Measurements from ENCODE around the gene LMAN2.

LMAN2 gene

GRCh38 chr5:177347699-177348098 lies 3.8 kb downstream of the LMAN2 start:
- Histone ChIP-seq H4K91ac (ENCODE audit: low read depth, low read length, poor library complexity) (no peak overlapping the region), H2BK12ac (ENCODE audit: low read length) (no peak overlapping the region), H3K18ac (ENCODE audit: low read length) (no peak overlapping the region), H2BK120ac (ENCODE audit: low read depth, low read length) (no peak overlapping the region), H3K4me3 (ENCODE audit: low read length in 2 of 2) (no peak overlapping the region), H3K9me3 (replicated peaks in 1 of 2; ENCODE audit: control insufficient read depth in 2 of 2, insufficient read depth in 1 of 2, low read depth in 1 of 2, low read length in 2 of 2) (no peaks in the 10 kb centered on the region), H3K36me3 (replicated peaks in 1 of 2; ENCODE audit: control insufficient read depth in 2 of 2, insufficient read depth in 2 of 2, low read length in 2 of 2) (peaks cover 4 to 47% of the 10 kb centered on the region in 2 donors), H3K4me2 (ENCODE audit: insufficient read depth, low read length, poor library complexity, severe bottlenecking) (no peak overlapping the region), H2BK5ac (ENCODE audit: low read length) (no peak overlapping the region), H3K27ac (replicated peaks; ENCODE audit: low read length) (no peak overlapping the region), H3K23ac (ENCODE audit: low read depth, low read length, poor library complexity) (no peak overlapping the region), H3K4me1 (ENCODE audit: control insufficient read depth in 2 of 2, insufficient read depth in 1 of 2, low read depth in 1 of 2, low read length in 2 of 2) (peaks cover 8 to 9% of the 10 kb centered on the region in 2 donors), H2BK15ac (ENCODE audit: low read length) (no peak overlapping the region), H3K79me1 (ENCODE audit: low read depth, low read length) (peaks cover 11% of the 10 kb centered on the region), H3K27me3 (ENCODE audit: control insufficient read depth in 3 of 3, insufficient read depth in 3 of 3, low read depth in 1 of 3, low read length in 3 of 3) (no peaks in the 10 kb centered on the region), H2AFZ (ENCODE audit: low read length) (no peak overlapping the region), H3K14ac (ENCODE audit: low read length) (no peak overlapping the region), H3K4ac (ENCODE audit: low read length) (no peak overlapping the region), H2AK5ac (ENCODE audit: low read depth, low read length) (no peak overlapping the region), H4K8ac (ENCODE audit: low read depth, low read length) (no peak overlapping the region), H3K9ac (ENCODE audit: low read depth, low read length, poor library complexity) (no peak overlapping the region)
- no CpG with 5 or more reads among the region's 4 CpGs for WGBS, 2 donors (ENCODE audit: extremely low coverage in 2 of 2, insufficient read length in 2 of 2, insufficient replicate concordance in 1 of 2)
- DNase-seq (ENCODE audit: low spot score) = no peak

GRCh38 chr5:177346820-177347219 lies 4.6 kb downstream of the LMAN2 start:
- no peak overlapping the region for H3K18ac ChIP-seq (ENCODE audit: low read length)
- whole genome bisulfite sequencing, 2 donors (ENCODE audit: extremely low coverage in 2 of 2, insufficient read length in 2 of 2, insufficient replicate concordance in 1 of 2) = no CpG with 5 or more reads among the region's 4 CpGs
- no peak overlapping the region for H2BK12ac ChIP-seq (ENCODE audit: low read length)
- H3K27ac ChIP-seq (replicated peaks; ENCODE audit: low read length) = no peak overlapping the region
- H2BK120ac ChIP-seq (ENCODE audit: low read depth, low read length) = no peak overlapping the region
- H4K8ac ChIP-seq (ENCODE audit: low read depth, low read length) = no peak overlapping the region
- H3K9me3 ChIP-seq (replicated peaks in 1 of 2; ENCODE audit: control insufficient read depth in 2 of 2, insufficient read depth in 1 of 2, low read depth in 1 of 2, low read length in 2 of 2) = no peaks in the 10 kb centered on the region
- H2BK15ac ChIP-seq (ENCODE audit: low read length) = no peak overlapping the region
- no peak overlapping the region for H2BK5ac ChIP-seq (ENCODE audit: low read length)
- peaks cover 11% of the 10 kb centered on the region for H3K79me1 ChIP-seq (ENCODE audit: low read depth, low read length)
- peaks cover 6 to 9% of the 10 kb centered on the region in 2 donors for H3K4me1 ChIP-seq (ENCODE audit: control insufficient read depth in 2 of 2, insufficient read depth in 1 of 2, low read depth in 1 of 2, low read length in 2 of 2)
- no peaks in the 10 kb centered on the region for H3K27me3 ChIP-seq (ENCODE audit: control insufficient read depth in 3 of 3, insufficient read depth in 3 of 3, low read depth in 1 of 3, low read length in 3 of 3)
- no peak overlapping the region for H3K23ac ChIP-seq (ENCODE audit: low read depth, low read length, poor library complexity)
- no peak overlapping the region for H3K14ac ChIP-seq (ENCODE audit: low read length)
- H4K91ac ChIP-seq (ENCODE audit: low read depth, low read length, poor library complexity) = no peak overlapping the region
- H3K9ac ChIP-seq (ENCODE audit: low read depth, low read length, poor library complexity) = no peak overlapping the region
- no peak overlapping the region for H2AK5ac ChIP-seq (ENCODE audit: low read depth, low read length)
- no peak overlapping the region for H2AFZ ChIP-seq (ENCODE audit: low read length)
- H3K4ac ChIP-seq (ENCODE audit: low read length) = no peak overlapping the region
- no peak for DNase-seq (ENCODE audit: low spot score)
- no peak overlapping the region for H3K4me3 ChIP-seq (ENCODE audit: low read length in 2 of 2)
- peaks cover 4 to 53% of the 10 kb centered on the region in 2 donors for H3K36me3 ChIP-seq (replicated peaks in 1 of 2; ENCODE audit: control insufficient read depth in 2 of 2, insufficient read depth in 2 of 2, low read length in 2 of 2)
- no peak overlapping the region for H3K4me2 ChIP-seq (ENCODE audit: insufficient read depth, low read length, poor library complexity, severe bottlenecking)

- no peak overlapping the region for H3K27ac ChIP-seq (replicated peaks; ENCODE audit: low read length)
- peaks cover 3 to 60% of the 10 kb centered on the region in 2 donors for H3K36me3 ChIP-seq (replicated peaks in 1 of 2; ENCODE audit: control insufficient read depth in 2 of 2, insufficient read depth in 2 of 2, low read length in 2 of 2)
- no CpG with 5 or more reads among the region's 6 CpGs for WGBS, 2 donors (ENCODE audit: extremely low coverage in 2 of 2, insufficient read length in 2 of 2, insufficient replicate concordance in 1 of 2)
- no peaks in the 10 kb centered on the region for H3K9me3 ChIP-seq (replicated peaks in 1 of 2; ENCODE audit: control insufficient read depth in 2 of 2, insufficient read depth in 1 of 2, low read depth in 1 of 2, low read length in 2 of 2)
- no peak overlapping the region for H2AFZ ChIP-seq (ENCODE audit: low read length)
- H3K4me1 ChIP-seq (ENCODE audit: control insufficient read depth in 2 of 2, insufficient read depth in 1 of 2, low read depth in 1 of 2, low read length in 2 of 2) = peaks cover 0 to 1% of the 10 kb centered on the region in 2 donors
- H3K14ac ChIP-seq (ENCODE audit: low read length) = no peak overlapping the region
- H4K91ac ChIP-seq (ENCODE audit: low read depth, low read length, poor library complexity) = no peak overlapping the region
- H2BK5ac ChIP-seq (ENCODE audit: low read length) = no peak overlapping the region
- H4K8ac ChIP-seq (ENCODE audit: low read depth, low read length) = no peak overlapping the region
- H3K4me2 ChIP-seq (ENCODE audit: insufficient read depth, low read length, poor library complexity, severe bottlenecking) = no peak overlapping the region
- no peaks in the 10 kb centered on the region for H3K27me3 ChIP-seq (ENCODE audit: control insufficient read depth in 3 of 3, insufficient read depth in 3 of 3, low read depth in 1 of 3, low read length in 3 of 3)
- H2BK12ac ChIP-seq (ENCODE audit: low read length) = no peak overlapping the region
- peaks cover 4% of the 10 kb centered on the region for H3K79me1 ChIP-seq (ENCODE audit: low read depth, low read length)
- H3K4me3 ChIP-seq (ENCODE audit: low read length in 2 of 2) = no peak overlapping the region
- no peak overlapping the region for H2AK5ac ChIP-seq (ENCODE audit: low read depth, low read length)
- H2BK120ac ChIP-seq (ENCODE audit: low read depth, low read length) = no peak overlapping the region
- no peak overlapping the region for H3K9ac ChIP-seq (ENCODE audit: low read depth, low read length, poor library complexity)
- no peak overlapping the region for H3K4ac ChIP-seq (ENCODE audit: low read length)
- H3K18ac ChIP-seq (ENCODE audit: low read length) = no peak overlapping the region
- H3K23ac ChIP-seq (ENCODE audit: low read depth, low read length, poor library complexity) = no peak overlapping the region
- H2BK15ac ChIP-seq (ENCODE audit: low read length) = no peak overlapping the region
- no peak for DNase-seq (ENCODE audit: low spot score)
Measured at GRCh38 chr5:177344891-177345290, 6.6 kb downstream of the LMAN2 start.

GRCh38 chr5:177343777-177344176 lies 7.7 kb downstream of the LMAN2 start:
- Histone ChIP-seq H2AFZ (ENCODE audit: low read length) (no peak overlapping the region), H3K18ac (ENCODE audit: low read length) (no peak overlapping the region), H4K8ac (ENCODE audit: low read depth, low read length) (no peak overlapping the region), H4K91ac (ENCODE audit: low read depth, low read length, poor library complexity) (no peak overlapping the region), H2AK5ac (ENCODE audit: low read depth, low read length) (no peak overlapping the region), H3K23ac (ENCODE audit: low read depth, low read length, poor library complexity) (no peak overlapping the region), H3K4ac (ENCODE audit: low read length) (no peak overlapping the region), H3K9me3 (replicated peaks in 1 of 2; ENCODE audit: control insufficient read depth in 2 of 2, insufficient read depth in 1 of 2, low read depth in 1 of 2, low read length in 2 of 2) (no peaks in the 10 kb centered on the region), H3K27me3 (ENCODE audit: control insufficient read depth in 3 of 3, insufficient read depth in 3 of 3, low read depth in 1 of 3, low read length in 3 of 3) (no peaks in the 10 kb centered on the region), H3K27ac (replicated peaks; ENCODE audit: low read length) (no peak overlapping the region), H3K4me1 (ENCODE audit: control insufficient read depth in 2 of 2, insufficient read depth in 1 of 2, low read depth in 1 of 2, low read length in 2 of 2) (no peaks in the 10 kb centered on the region), H2BK15ac (ENCODE audit: low read length) (no peak overlapping the region), H3K9ac (ENCODE audit: low read depth, low read length, poor library complexity) (no peak overlapping the region), H3K4me2 (ENCODE audit: insufficient read depth, low read length, poor library complexity, severe bottlenecking) (no peak overlapping the region), H3K79me1 (ENCODE audit: low read depth, low read length) (no peaks in the 10 kb centered on the region), H3K4me3 (ENCODE audit: low read length in 2 of 2) (no peak overlapping the region), H3K36me3 (replicated peaks in 1 of 2; ENCODE audit: control insufficient read depth in 2 of 2, insufficient read depth in 2 of 2, low read length in 2 of 2) (peaks cover 0 to 61% of the 10 kb centered on the region in 2 donors), H3K14ac (ENCODE audit: low read length) (no peak overlapping the region), H2BK12ac (ENCODE audit: low read length) (no peak overlapping the region), H2BK120ac (ENCODE audit: low read depth, low read length) (no peak overlapping the region), H2BK5ac (ENCODE audit: low read length) (no peak overlapping the region)
- WGBS, 2 donors (ENCODE audit: extremely low coverage in 2 of 2, insufficient read length in 2 of 2, insufficient replicate concordance in 1 of 2) = no CpG with 5 or more reads among the region's 6 CpGs
- DNase-seq (ENCODE audit: low spot score) = no peak

All from neuronal stem cell (in vitro differentiated cells).